Fibroblast of skin of back (primary cell): ENCODE results near the gene KLRC2. TPM values are rescaled to one million over a fixed set of nuclear protein-coding genes. Genes with fewer than 3 reads are reported as not detected.
"Not testable (repeated sequence)": the region's sequence is repeated elsewhere in the genome, so short reads cannot be mapped to it uniquely, and the experiment has no call there.

Source experiments
- DNase-seq: peaks from one replicate; pipeline ENCODE4 v3.0.0-alpha.2; 2013
- polyA plus RNA-seq, 2 experiments: library from polyadenylated mRNA; unstranded; fragments of 120-200 nt; gene quantifications; one replicate each; pipeline ENCODE4 v1.2.1, GENCODE V29; 2013; ENCODE audit not compliant: insufficient read length in 2 of 2

The KLRC2 gene
- polyA plus RNA-seq (2013, experiment 1 of 2; ENCODE audit: insufficient read length): not detected
- not detected for polyA plus RNA-seq (2013, experiment 2 of 2; ENCODE audit: insufficient read length)

DNA sequence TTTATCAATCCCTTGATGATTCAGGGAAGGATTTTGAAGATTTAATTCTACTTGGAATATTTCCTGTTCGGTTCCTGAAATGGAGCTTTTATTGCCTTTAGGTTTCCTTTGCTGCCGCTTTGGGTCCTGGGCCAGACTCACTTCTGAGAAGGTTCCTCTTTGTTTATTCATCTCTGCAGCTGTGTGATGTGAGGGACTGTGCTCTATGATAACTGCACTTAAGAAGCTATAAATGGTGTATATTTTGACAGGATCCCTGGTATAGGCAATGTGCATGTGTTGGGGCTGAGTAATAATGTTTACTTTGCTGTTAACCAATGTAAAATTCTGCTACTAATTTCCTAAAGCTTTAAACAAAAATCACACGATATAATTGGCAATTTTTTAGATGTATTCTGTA lies at the start of gene KLRC2:
TSS of gene KLRC2 (minus strand) at position 195 of the 400 bp plus-strand sequence. CDS start at position 171, 24 bp downstream.
- peak; percentile 9 for DNase-seq

DNA sequence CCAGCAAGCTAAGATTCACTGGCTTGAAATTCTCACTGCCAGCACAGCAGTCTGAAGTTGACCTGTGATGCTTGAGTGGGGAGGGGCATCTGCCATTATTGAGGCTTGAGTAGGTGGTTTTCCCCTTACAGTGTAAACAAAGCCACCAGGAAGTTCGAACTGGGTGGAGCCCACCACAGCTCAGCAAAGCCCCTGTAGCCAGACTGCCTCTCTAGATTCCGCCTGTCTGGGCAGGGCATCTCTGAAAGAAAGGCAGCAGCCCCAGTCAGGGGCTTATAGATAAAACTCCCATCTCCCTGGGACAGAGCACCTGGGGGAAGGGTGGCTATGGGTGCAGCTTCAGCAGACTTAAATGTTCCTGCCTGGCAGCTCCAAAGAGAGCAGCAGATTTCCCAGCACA lies 46.1 kb upstream of the KLRC2 start:
- DNase-seq: not testable (repeated sequence)

DNA sequence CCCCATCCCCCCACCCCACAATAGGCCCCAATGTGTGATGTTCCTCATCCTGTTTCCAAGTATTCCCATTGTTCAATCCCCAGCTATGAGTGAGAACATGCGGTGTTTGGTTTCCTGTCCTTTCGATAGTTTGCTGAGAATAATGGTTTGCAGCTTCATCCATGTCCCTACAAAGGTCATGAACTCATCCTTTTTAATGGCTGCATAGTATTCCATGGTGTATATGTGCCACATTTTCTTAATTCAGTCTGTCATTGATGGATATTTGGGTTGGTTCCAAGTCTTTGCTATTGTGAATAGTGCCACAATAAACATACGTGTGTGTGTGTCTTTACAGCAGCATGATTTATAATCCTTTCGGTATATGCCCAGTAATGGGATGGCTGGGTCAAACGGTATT lies 37.0 kb upstream of the KLRC2 start:
- not testable (repeated sequence) for DNase-seq

DNA sequence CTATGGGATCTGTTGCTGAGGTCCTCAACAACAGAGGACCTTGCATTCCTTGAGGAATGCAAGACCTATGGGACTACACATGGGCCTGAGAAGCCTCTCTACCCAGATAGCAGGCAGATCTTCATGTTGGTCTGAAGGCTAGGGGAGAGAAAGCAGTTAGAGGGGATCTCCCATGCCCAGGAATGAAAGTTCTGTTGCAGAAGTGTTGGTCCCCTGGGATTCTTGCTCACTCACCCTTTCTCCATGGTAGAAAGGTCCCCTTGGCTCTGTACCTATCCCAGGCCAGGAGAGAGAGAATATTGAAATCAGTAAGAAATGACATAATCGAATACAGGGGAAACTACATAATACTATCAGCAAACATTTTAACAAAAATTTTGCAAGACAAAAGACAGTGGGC lies 33.9 kb upstream of the KLRC2 start:
- DNase-seq: no peak

DNA sequence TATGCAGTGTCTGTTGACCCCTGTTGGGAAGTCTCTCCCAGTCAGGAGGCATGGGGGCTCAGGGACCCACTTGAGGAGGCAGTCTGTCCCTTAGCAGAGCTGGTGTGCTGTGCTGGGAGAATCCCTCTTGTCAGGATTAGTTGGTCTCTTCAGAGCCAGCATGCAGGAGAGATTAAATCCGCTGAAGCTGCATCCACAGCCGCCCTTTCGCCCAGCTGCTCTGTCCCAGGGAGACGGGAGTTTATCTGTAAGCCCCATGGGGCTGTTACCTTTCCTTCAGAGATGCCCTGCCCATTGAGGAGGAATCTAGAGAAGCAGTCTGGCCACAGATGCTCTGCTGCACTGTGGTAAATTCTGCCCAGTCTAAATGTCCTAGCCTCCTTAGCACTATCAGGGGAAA lies 30.5 kb upstream of the KLRC2 start:
- DNase-seq: no peak

DNA sequence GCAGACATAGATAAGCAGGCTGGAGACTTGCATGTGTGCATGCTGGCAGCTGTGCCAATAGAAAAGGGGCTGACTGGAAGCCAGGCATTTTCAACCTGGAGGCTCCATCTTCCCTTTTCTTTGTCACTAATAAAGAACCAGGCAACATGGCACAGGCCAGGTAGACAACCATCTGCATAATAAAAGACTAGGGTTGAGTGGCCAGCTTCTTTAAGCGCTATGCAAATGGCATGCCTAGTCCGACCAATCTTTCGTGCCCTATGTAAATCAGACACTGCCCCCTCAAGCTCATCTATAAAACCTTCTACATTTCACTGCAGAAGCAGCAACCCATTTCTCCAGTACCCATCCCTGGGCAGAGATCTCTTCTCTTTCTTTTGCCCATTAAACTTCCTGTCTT lies 21.9 kb upstream of the KLRC2 start:
- DNase-seq: no peak

DNA sequence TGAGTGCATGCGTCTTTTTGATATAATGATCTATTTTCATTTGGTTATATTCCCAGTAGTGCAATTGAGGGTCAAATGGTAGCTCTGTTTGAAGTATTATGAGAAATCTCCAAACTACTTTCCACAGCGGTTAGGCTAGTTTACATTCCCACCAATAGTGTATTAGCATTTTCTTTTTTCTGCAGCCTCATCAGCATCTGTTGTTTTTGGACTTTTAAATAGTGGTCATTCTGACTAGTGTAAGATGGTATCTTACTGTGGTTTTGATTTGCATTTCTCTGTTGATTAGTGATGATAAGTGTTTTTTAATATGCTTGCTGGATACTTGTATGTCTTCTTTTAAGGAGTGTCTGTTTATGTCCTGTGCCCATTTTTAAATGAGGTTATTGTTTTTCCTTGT lies 21.0 kb upstream of the KLRC2 start:
- DNase-seq: no peak

DNA sequence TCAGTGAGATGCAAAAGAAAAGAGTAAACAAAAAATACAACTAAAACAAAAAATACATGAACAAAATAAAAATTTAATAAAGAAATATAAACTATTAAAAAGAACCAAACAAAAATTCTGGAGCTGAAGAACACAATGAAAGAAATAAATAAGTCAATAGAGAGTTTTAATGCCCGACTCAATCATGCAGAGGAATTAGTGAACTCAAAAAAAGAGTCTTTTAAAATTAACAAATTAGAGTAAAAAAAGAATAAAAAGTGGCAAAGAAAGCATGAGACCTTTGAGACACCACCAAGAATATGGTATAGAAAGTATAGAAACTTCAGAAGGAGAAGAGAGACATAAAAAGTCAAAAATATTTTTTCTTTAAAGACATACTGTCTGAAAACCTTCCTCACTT lies 20.0 kb upstream of the KLRC2 start:
- DNase-seq: no peak

DNA sequence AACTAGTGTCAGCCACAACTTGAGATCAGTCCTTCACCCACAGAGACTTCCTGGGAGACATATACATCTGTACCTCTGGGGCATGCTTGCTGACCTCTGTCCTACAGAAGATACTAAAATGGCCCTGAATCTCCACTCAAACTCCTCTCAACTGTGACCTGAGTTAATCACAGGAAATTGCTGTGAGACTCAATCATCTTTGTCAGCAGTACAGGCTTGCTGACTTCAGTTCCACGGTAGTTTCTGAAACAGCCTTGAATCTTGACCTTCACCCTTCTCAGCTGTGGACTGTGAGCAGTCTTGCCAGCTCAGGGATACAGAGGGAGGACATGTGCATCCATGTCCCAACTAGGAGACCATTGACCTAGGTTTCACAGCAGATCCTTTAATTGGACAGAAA lies 18.7 kb upstream of the KLRC2 start:
- DNase-seq: no peak

DNA sequence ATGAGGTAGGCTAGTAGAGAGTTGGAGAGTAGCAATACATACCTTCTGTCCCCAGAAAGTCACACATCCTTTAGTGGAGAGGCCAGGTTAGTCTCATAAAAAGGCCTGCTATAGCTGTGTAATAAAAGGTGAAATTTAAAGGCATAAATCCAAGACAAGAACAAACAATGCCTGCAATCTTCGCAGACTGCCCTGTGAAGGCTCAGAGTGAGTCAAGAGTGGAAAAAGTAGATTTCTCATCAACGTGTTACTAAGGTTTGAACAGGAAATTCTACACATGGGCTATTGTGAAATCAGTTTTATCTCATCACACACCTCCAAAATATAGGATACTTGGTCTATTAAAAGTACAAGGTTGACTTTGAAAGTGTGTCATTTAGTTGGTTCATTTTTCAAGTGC lies 17.3 kb upstream of the KLRC2 start, which contains the start of gene KLRC1:
TSS of gene KLRC1 (minus strand) at position 222 of the 400 bp plus-strand sequence. CDS start 2,221 bp downstream, outside the sequence.
- DNase-seq: no peak

DNA sequence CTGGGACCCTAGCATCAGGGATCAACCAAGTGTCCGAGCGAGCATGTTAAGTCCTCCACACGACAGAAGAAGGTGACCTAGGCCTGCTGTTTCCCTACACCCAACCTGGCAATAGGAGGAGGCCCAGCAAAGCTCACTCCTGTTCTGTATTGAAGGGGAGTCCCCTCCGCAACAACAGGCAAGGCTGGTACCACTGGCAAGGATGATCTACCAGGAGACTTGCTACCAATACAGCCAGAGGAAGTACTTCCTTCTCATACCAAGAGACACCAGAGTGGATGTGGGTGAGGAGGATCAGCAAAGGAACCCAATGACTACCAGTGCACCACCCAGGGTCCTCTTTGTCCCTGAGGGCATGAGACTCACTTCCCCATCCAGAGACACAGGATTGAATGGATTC lies 12.4 kb upstream of the KLRC2 start:
- DNase-seq: no peak

DNA sequence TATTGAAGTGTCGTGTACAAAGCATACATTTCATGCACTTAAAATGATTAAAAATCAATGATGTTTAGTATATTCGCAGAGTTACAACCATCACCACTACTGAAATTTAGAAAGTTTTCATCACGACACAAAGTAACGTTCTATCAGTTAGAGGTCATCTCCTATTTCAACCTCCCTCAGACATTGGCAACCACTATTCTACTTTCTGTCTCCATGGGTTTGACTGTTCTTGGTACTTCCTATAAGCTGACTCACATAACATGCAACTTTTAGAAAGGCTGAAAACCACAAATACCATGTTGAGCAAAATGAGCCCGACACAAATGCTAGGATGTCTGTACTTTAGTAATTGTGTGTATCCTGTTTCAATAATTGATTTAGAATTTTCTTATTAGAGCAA lies 10.2 kb upstream of the KLRC2 start:
- DNase-seq: not testable (repeated sequence)

DNA sequence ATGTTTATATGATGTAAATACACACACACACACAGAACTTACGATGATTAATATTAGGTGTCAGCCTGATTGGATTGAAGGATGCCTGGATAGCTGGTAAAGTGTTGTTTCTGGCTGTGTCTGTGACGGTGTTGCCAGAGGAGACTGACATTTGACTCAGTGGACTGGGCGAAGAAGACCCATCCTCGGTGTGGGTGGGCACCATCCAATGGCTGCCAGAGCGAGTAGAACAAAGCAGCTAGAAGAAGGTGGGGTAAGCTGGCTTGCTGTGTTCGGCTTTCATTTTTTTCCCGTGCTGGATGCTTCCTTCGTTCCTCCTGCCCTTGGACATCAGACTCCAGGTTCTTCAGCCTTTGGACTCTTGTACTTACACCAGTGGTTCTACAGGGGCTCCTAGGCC lies 5.3 kb upstream of the KLRC2 start:
- not testable (repeated sequence) for DNase-seq

DNA sequence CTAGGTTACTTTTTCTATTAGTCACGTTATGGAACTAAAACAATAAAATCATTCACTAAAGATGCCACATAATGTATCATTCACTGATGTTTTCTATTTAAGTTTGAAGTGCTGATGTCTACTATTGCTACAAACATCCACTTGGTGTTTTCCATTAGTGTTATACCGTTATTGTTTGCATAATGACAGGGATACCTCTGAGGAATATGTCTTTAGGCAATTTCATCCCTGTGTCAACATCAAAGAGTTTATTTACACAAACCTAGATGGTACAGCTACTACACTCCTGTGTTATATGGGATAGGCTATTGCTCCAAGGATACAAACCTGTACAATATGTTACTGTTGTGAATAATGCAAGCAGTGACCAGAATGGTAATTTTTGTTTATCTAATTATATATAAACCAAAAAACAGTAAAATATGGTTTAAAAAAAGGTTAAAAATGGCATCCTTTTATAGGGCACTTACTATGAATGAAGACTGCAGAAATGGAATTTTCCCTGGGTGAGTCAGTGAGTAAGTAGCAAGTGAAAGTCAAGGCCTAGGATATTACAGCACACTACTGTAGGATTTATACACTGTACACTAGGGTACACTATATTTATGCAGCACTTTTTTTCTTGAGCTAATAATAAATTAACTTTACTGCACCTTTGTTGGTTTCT lies 3.9 kb upstream of the KLRC2 start:
- DNase-seq: not testable (repeated sequence)

DNA sequence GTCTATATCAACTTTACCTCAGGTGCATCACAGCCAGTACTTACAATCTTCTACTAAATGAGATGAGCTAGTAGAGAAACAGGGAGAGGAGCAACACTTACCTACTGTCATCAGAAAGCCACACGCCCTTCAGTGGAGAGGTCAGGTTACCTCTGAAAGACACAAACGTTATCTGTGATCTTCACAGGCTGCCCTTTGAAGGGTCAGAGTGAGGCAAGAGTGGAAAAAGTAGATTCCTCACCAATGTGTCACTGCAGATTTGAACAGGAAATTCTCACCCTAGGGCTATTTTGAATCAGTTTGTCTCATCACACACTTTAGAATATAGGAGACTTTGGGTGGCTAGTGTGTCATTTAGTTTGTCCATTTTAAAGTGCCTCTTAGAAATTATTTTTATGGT lies 1.8 kb upstream of the KLRC2 start:
- not testable (repeated sequence) for DNase-seq

DNA sequence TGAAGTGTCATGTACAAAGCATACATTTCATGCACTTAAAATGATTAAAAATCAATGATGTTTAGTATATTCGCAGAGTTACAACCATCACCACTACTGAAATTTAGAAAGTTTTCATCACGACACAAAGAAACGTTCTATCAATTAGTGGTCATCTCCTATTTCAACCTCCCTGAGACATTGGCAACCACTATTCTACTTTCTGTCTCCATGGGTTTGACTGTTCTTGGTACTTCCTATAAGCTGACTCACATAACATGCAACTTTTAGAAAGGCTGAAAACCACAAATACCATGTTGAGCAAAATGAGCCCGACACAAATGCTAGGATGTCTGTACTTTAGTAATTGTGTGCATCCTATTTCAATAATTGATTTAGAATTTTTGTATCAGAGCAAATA lies 5.2 kb downstream of the KLRC2 start:
- DNase-seq: peak; percentile 3

DNA sequence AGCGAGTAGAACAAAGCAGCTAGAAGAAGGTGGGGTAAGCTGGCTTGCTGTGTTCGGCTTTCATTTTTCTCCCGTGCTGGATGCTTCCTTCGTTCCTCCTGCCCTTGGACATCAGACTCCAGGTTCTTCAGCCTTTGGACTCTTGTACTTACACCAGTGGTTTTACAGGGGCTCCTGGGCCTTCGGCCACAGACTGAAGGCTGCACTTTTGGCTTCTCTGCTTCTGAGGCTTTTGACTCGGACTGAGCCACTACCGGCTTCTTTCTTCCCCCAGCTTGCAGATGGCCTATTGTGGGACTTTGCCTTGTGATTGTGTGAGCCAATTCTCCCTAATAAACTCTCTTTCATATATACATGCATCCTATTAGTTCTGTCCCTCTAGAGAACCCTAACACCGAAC lies 9.9 kb downstream of the KLRC2 start:
- DNase-seq: not testable (repeated sequence)

DNA sequence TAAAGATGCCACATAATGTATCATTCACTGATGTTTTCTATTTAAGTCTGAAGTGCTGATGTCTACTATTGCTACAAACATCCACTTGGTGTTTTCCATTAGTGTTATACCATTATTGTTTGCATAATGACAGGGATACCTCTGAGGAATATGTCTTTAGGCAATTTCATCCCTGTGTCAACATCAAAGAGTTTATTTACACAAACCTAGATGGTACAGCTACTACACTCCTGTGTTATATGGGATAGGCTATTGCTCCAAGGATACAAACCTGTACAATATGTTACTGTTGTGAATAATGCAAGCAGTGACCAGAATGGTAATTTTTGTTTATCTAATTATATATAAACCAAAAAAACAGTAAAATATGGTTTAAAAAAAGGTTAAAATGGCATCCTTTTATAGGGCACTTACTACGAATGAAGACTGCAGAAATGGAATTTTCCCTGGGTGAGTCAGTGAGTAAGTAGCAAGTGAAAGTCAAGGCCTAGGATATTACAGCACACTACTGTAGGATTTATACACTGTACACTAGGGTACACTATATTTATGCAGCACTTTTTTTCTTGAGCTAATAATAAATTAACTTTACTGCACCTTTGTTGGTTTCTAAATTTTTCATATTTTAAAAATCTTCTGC lies 11.4 kb downstream of the KLRC2 start:
- not testable (repeated sequence) for DNase-seq

DNA sequence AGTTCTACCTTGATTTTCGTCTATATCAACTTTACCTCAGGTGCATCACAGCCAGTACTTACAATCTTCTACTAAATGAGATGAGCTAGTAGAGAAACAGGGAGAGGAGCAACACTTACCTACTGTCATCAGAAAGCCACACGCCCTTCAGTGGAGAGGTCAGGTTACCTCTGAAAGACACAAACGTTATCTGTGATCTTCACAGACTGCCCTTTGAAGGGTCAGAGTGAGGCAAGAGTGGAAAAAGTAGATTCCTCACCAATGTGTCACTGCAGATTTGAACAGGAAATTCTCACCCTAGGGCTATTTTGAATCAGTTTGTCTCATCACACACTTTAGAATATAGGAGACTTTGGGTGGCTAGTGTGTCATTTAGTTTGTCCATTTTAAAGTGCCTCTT lies 13.7 kb downstream of the KLRC2 start:
- not testable (repeated sequence) for DNase-seq

DNA sequence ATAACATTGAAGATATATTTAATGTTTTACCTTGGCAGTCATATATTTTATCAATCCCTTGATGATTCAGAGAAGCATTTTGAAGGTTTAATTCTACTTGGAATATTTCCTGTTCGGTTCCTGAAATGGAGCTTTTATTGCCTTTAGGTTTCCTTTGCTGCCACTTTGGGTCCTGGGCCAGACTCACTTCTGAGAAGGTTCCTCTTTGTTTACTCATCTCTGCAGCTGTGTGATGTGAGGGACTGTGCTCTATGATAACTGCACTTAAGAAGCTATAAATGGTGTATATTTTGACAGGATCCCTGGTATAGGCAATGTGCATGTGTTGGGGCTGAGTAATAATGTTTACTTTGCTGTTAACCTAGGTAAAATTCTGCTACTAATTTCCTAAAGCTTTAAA lies 15.5 kb downstream of the KLRC2 start, which contains the start of gene KLRC3:
TSS of gene KLRC3 (minus strand) at position 262 of the 400 bp plus-strand sequence. CDS start at position 217, 45 bp downstream.
- DNase-seq: not testable (repeated sequence)

DNA sequence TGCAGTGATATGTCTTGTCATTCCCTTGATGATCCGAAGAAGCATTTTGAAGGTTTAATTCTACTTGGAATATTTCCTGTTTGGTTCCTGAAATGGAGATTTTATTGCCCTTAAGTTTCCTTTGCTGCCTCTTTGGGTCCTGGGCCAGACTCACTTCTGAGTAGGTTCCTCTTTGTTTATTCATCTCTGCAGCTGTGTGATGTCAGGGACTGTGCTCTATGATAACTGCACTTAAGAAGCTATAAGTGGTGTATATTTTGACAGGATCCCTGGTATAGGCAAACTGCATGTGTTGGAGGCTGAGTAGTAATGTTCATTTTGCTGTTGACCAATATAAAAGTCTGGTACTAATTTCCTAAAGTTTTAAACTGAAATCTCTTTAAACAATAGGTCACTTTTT lies 26.4 kb downstream of the KLRC2 start, which contains the start of gene KLRC4:
TSS of gene KLRC4 (minus strand) at position 366 of the 400 bp plus-strand sequence. CDS start at position 184, 182 bp downstream.
- DNase-seq: peak; percentile 5

DNA sequence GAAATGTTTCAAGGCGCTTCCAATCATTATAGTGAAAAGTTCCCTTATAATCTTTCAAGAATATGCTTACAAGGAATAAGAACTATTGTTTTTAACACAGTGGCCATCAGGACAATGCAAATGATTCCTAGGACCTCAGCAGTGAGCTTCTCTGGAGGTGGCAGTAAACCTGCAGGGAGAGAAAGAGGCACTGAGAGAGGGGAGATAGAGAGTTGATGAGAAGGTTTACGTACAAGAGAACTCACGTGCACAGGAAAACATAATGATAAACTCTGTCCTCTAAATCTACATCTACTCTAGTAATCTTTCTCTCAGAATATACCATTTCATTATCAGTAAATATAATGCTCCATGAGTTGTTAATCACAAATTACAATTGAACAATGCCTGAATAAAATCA lies 27.0 kb downstream of the KLRC2 start:
- DNase-seq: no peak

DNA sequence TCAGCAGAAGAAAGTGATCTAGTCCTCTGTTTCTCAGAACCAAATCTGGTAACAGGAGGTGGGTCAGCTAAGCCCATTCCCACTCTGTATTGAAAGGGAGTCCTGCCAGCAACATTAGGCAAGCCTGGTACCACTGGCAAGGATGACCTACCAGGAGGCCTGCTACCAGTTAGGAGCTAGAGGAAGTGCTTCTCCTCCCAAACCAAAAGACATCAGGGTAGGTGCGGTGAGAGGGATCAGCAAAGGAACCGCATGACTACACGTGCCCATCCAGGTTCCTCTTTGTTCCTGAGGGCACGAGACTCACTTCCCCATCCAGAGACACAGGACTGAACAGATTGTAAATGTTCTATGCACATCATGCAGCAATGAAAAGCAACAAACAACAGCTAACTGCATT lies 29.1 kb downstream of the KLRC2 start:
- no peak for DNase-seq

DNA sequence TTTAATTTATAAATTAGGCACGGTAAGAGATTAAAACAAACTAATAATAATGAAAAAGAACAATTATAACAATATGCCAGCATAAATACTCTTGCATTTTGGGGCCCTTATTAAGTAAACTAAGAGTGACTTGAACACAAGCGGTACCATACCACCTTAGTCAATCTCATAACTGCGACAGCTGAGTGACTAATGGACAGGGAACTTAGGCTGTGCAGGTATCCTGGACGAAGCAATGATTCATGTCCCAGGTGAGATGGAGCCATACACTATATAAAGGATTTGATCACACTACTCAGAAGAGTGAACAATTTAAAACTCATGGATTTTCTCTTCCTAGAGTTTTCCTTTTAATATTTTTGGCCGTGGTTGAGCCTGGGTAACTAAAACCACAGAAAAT lies 30.5 kb downstream of the KLRC2 start:
- DNase-seq: no peak
